ENCODE results near the gene SIL1. TPM values are rescaled to one million over a fixed set of nuclear protein-coding genes. Genes with fewer than 3 reads are reported as not detected.

SIL1 gene
- polyA plus RNA-seq, 3 donors = 25.4 to 35.1 (median 27.9) TPM

- H3K79me2 ChIP-seq (ENCODE audit: insufficient read depth, low read length) = peaks cover 32% of the 10 kb centered on the region
Measured at GRCh38 chr5:139148306-139148705, 49.9 kb downstream of the SIL1 start.

GRCh38 chr5:139147483-139148087 is 50.6 kb downstream of the SIL1 start:
- no CpG with 5 or more reads among the region's 2 CpGs for WGBS (ENCODE audit: insufficient coverage)
- Histone ChIP-seq H3K27me3 (ENCODE audit: control insufficient read depth in 2 of 2, insufficient read depth in 2 of 2, low read length in 2 of 2) (no peaks in the 10 kb centered on the region), H2AFZ (ENCODE audit: insufficient read depth, low read depth, low read length, poor library complexity, severe bottlenecking) (no peak overlapping the region), H3K4me1 (ENCODE audit: control insufficient read depth in 1 of 2, insufficient read depth in 2 of 2, low read length in 2 of 2) (peaks cover 28 to 35% of the 10 kb centered on the region in 2 donors), H3K79me2 (ENCODE audit: insufficient read depth, low read length) (peaks cover 32% of the 10 kb centered on the region), H3K9ac (ENCODE audit: insufficient read depth, low read length, poor library complexity, severe bottlenecking) (no peak overlapping the region), H3K4me3 (replicated peaks in 1 of 3; ENCODE audit: low read depth in 2 of 3, low read length in 3 of 3) (no peak overlapping the region), H3K36me3 (replicated peaks in 1 of 2; ENCODE audit: control insufficient read depth in 1 of 2, insufficient read depth in 2 of 2, low read length in 2 of 2) (no peaks in the 10 kb centered on the region), H4K20me1 (ENCODE audit: insufficient read depth, low read length) (peaks cover 13% of the 10 kb centered on the region), H3K27ac (ENCODE audit: low read depth in 1 of 2, low read length in 2 of 2) (no peak overlapping the region), H3K4me2 (replicated peaks; ENCODE audit: extremely low read depth, low read length, poor library complexity, severe bottlenecking) (no peak overlapping the region), H3K9me3 (replicated peaks in 1 of 2; ENCODE audit: control insufficient read depth in 1 of 2, insufficient read depth in 1 of 2, low read length in 2 of 2) (no peaks in the 10 kb centered on the region)
- DNase-seq = no peak
- Mint-ChIP-seq H3K4me1 (peaks cover 37% of the 10 kb centered on the region), H3K27ac (peak overlapping the region in 1 of 7 donors; percentile 7), H3K36me3 (peaks cover 5 to 7% of the 10 kb centered on the region in 2 donors), H3K9me3 (no peaks in the 10 kb centered on the region), H3K4me3 (no peak overlapping the region), H3K27me3 (ENCODE audit: low read depth in 3 of 3) (peaks cover 0 to 3% (median 2%) of the 10 kb centered on the region in 3 donors)
- intact Hi-C loops (cut with micrococcal nuclease) = no loop called here
- TF ChIP-seq, protein P1, sequence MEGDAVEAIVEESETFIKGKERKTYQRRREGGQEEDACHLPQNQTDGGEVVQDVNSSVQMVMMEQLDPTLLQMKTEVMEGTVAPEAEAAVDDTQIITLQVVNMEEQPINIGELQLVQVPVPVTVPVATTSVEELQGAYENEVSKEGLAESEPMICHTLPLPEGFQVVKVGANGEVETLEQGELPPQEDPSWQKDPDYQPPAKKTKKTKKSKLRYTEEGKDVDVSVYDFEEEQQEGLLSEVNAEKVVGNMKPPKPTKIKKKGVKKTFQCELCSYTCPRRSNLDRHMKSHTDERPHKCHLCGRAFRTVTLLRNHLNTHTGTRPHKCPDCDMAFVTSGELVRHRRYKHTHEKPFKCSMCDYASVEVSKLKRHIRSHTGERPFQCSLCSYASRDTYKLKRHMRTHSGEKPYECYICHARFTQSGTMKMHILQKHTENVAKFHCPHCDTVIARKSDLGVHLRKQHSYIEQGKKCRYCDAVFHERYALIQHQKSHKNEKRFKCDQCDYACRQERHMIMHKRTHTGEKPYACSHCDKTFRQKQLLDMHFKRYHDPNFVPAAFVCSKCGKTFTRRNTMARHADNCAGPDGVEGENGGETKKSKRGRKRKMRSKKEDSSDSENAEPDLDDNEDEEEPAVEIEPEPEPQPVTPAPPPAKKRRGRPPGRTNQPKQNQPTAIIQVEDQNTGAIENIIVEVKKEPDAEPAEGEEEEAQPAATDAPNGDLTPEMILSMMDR (IDR thresholded peaks at IDR 0.05) = no peak

More at GRCh38 chr5:139148306-139148705, 49.9 kb downstream of the SIL1 start:
- Mint-ChIP-seq H3K9me3 (no peaks in the 10 kb centered on the region), H3K4me1 (peaks cover 37% of the 10 kb centered on the region), H3K27ac (peak overlapping the region in 3 of 7 donors; percentile 68 to 87 (median 72)), H3K4me3 (no peak overlapping the region), H3K27me3 (ENCODE audit: low read depth in 3 of 3) (peaks cover 0 to 3% (median 2%) of the 10 kb centered on the region in 3 donors), H3K36me3 (peaks cover 5 to 7% of the 10 kb centered on the region in 2 donors)
- H3K4me1 ChIP-seq (ENCODE audit: control insufficient read depth in 1 of 2, insufficient read depth in 2 of 2, low read length in 2 of 2) = peaks cover 28 to 35% of the 10 kb centered on the region in 2 donors
- peaks cover 13% of the 10 kb centered on the region for H4K20me1 ChIP-seq (ENCODE audit: insufficient read depth, low read length)
- no peak overlapping the region for H3K4me2 ChIP-seq (replicated peaks; ENCODE audit: extremely low read depth, low read length, poor library complexity, severe bottlenecking)
- intact Hi-C loops (cut with micrococcal nuclease) = no loop called here
- H2AFZ ChIP-seq (ENCODE audit: insufficient read depth, low read depth, low read length, poor library complexity, severe bottlenecking) = no peak overlapping the region
- H3K27ac ChIP-seq (ENCODE audit: low read depth in 1 of 2, low read length in 2 of 2) = peak overlapping the region in 1 of 2 donors; percentile 74
- H3K4me3 ChIP-seq (replicated peaks in 1 of 3; ENCODE audit: low read depth in 2 of 3, low read length in 3 of 3) = no peak overlapping the region
- H3K27me3 ChIP-seq (ENCODE audit: control insufficient read depth in 2 of 2, insufficient read depth in 2 of 2, low read length in 2 of 2) = no peaks in the 10 kb centered on the region
- no peak overlapping the region for H3K9ac ChIP-seq (ENCODE audit: insufficient read depth, low read length, poor library complexity, severe bottlenecking)
- TF ChIP-seq, protein P1 (IDR thresholded peaks at IDR 0.05) = no peak
- DNase-seq = no peak
- WGBS (ENCODE audit: insufficient coverage) = 100% methylated on average over 1 of the region's 2 CpGs
- H3K9me3 ChIP-seq (replicated peaks in 1 of 2; ENCODE audit: control insufficient read depth in 1 of 2, insufficient read depth in 1 of 2, low read length in 2 of 2) = no peaks in the 10 kb centered on the region
- no peaks in the 10 kb centered on the region for H3K36me3 ChIP-seq (replicated peaks in 1 of 2; ENCODE audit: control insufficient read depth in 1 of 2, insufficient read depth in 2 of 2, low read length in 2 of 2)

Measured in CD14-positive monocyte (primary cell).